Sigmoid colon (tissue), 4 donors: Measurements from ENCODE around the gene AIF1.

Experiments used
- CTCF ChIP-seq, 4 experiments: fragments of 450-650 bp in 3 of 4; fragments of 200-600 bp in 1 of 4; IDR thresholded peaks; one replicate each; pipeline ENCODE4 v1.5.1; 2016 to 2019; ENCODE audit warnings: antibody characterized with exemption in 4 of 4, mild to moderate bottlenecking in 3 of 4, moderate library complexity in 2 of 4
- EP300 ChIP-seq, 4 donors: sonication (generic); formaldehyde crosslinking; IDR thresholded peaks; one replicate each; pipeline ENCODE4 v1.6.1; 2017; ENCODE audit warnings: antibody characterized with exemption in 4 of 4
- POLR2A ChIP-seq, 2 donors: fragments of 450-650 bp; IDR thresholded peaks; one replicate each; pipeline ENCODE4 v1.6.1; 2016; ENCODE audit warnings: antibody characterized with exemption in 2 of 2, mild to moderate bottlenecking in 2 of 2, moderate library complexity in 2 of 2

- TF ChIP-seq POLR2A (IDR thresholded peaks at IDR 0.05), result no peak
- peak in 3 of 4 experiments; percentile 6 to 21 (median 8) for TF ChIP-seq CTCF (IDR thresholded peaks at IDR 0.05)
- no peak for TF ChIP-seq EP300 (IDR thresholded peaks at IDR 0.05)
Observed at GRCh38 chr6:31597006-31597405, 18.0 kb upstream of the AIF1 start.
